Naive thymus-derived CD4-positive, alpha-beta T cell (primary cell): ENCODE data around the gene TEKT2. TPM values are rescaled to one million over a fixed set of nuclear protein-coding genes. Genes with fewer than 3 reads are reported as not detected.

Experiments
- ATAC-seq: fragments of 150-1000 bp; cut with Tn5 transposase; 2 replicates; pipeline ENCODE4 v1.10.0; 2021; ENCODE audit warnings: mild to moderate bottlenecking, moderate library complexity
- CTCF ChIA-PET: fragments of 350-600 bp; sonication (Branson Sonifier 250); formaldehyde crosslinking; loops from one replicate; lab custom pipeline; 2021; ENCODE audit warnings: antibody characterized with exemption; lab: Charles Lee
- POLR2A ChIA-PET: fragments of 350-600 bp; sonication (Branson Sonifier 250); formaldehyde crosslinking; loops from one replicate; lab custom pipeline; 2021; ENCODE audit warnings: antibody characterized with exemption, inconsistent platforms; lab: Charles Lee
- DNase-seq, 9 donors: peaks; one replicate each; pipeline versions ENCODE4 v3.0.0 to v3.0.0-alpha.2; 2020 to 2022; ENCODE audit warnings: mixed read lengths in 1 of 9
- H3K27ac ChIP-seq: one replicate; pipeline ENCODE4 v1.7.0; 2013; ENCODE audit warnings: mild to moderate bottlenecking, low read depth, low read length, moderate library complexity
- H3K27me3 ChIP-seq, 2 donors: one replicate each; pipeline ENCODE4 v1.7.0; 2013; ENCODE audit warnings: low read length in 2 of 2, mild to moderate bottlenecking in 2 of 2, moderate library complexity in 2 of 2; ENCODE audit not compliant: control insufficient read depth in 2 of 2, insufficient read depth in 2 of 2
- H3K36me3 ChIP-seq, 3 experiments: 1 replicate in 2 of 3; 2 replicates in 1 of 3; pipeline ENCODE4 v1.7.0; 2013; ENCODE audit warnings: low read length in 3 of 3, mild to moderate bottlenecking in 3 of 3, moderate library complexity in 1 of 3; ENCODE audit not compliant: insufficient read depth in 3 of 3, control insufficient read depth in 2 of 3
- H3K4me1 ChIP-seq, 2 donors: one replicate each; pipeline ENCODE4 v1.7.0; 2013; ENCODE audit warnings: low read length in 2 of 2, mild to moderate bottlenecking in 2 of 2, moderate library complexity in 1 of 2; ENCODE audit not compliant: control insufficient read depth in 2 of 2, insufficient read depth in 2 of 2
- H3K4me3 ChIP-seq: 2 replicates; pipeline ENCODE4 v1.7.0; 2013; ENCODE audit warnings: mild to moderate bottlenecking, low read length
- H3K9me3 ChIP-seq, 3 experiments: 1 replicate in 2 of 3; 2 replicates in 1 of 3; pipeline ENCODE4 v1.7.0; 2013; ENCODE audit warnings: low read length in 3 of 3; ENCODE audit not compliant: control insufficient read depth in 2 of 3
- H3K27ac Mint-ChIP-seq, 9 donors: one replicate each; pipeline ENCODE4 v1.8.0; 2020 to 2022; ENCODE audit warnings: mixed read lengths in 9 of 9, mild to moderate bottlenecking in 8 of 9, moderate library complexity in 5 of 9, inconsistent platforms in 2 of 9
- H3K27me3 Mint-ChIP-seq, 5 donors: one replicate each; pipeline ENCODE4 v1.8.0; 2021 to 2022; ENCODE audit warnings: mixed read lengths in 5 of 5, mild to moderate bottlenecking in 1 of 5
- H3K36me3 Mint-ChIP-seq, 5 donors: one replicate each; pipeline ENCODE4 v1.8.0; 2020 to 2022; ENCODE audit warnings: mixed read lengths in 5 of 5, mild to moderate bottlenecking in 3 of 5, inconsistent platforms in 1 of 5
- H3K4me1 Mint-ChIP-seq, 7 donors: one replicate each; pipeline ENCODE4 v1.8.0; 2020 to 2022; ENCODE audit warnings: mixed read lengths in 7 of 7, mild to moderate bottlenecking in 3 of 7, inconsistent platforms in 1 of 7
- H3K4me3 Mint-ChIP-seq, 10 donors: one replicate each; pipeline ENCODE4 v1.8.0; 2020 to 2022; ENCODE audit warnings: mild to moderate bottlenecking in 10 of 10, mixed read lengths in 10 of 10, moderate library complexity in 6 of 10, inconsistent platforms in 2 of 10
- H3K9me3 Mint-ChIP-seq, 11 donors: one replicate each; pipeline ENCODE4 v1.8.0; 2020 to 2022; ENCODE audit warnings: mixed read lengths in 11 of 11, mild to moderate bottlenecking in 4 of 11, inconsistent platforms in 1 of 11, moderate library complexity in 1 of 11
- intact Hi-C, 2 donors: fragments of 100-400 bp; cut with micrococcal nuclease; formaldehyde crosslinking; loops; one replicate each; pipeline ENCODE4 v1.15.1; 2023
- polyA plus RNA-seq, 2 donors: library from polyadenylated mRNA; unstranded; fragments of 300-500 nt; fragmentation: Illumina TruSeq; gene quantifications; one replicate each; pipeline ENCODE4 v1.2.3, GENCODE V29; 2021
- total RNA-seq, 6 experiments: library from RNA in 5 of 6; stranded (reverse) in 5 of 6; gene quantifications; 1 replicate in 5 of 6; 2 replicates in 1 of 6; pipeline ENCODE4 v1.2.3 and lab custom pipeline; 2021 to 2026

TEKT2 gene
- total and polyA plus RNA-seq, 7 experiments from 2014 or later, result 0.71 to 0.93 TPM; not detected in 5

- Histone ChIP-seq H3K4me3 (no peak overlapping the region), H3K27ac (no peak overlapping the region), H3K9me3 (no peaks in the 10 kb centered on the region), H3K36me3 (no peaks in the 10 kb centered on the region), H3K27me3 (no peaks in the 10 kb centered on the region), H3K4me1 (peaks cover 0 to 15% of the 10 kb centered on the region in 2 donors)
- Mint-ChIP-seq H3K4me3 (no peak overlapping the region), H3K9me3 (peaks cover 0 to 2% (median 0%) of the 10 kb centered on the region in 11 donors), H3K27ac (peak overlapping the region in 3 of 9 donors; percentile 16 to 63 (median 46)), H3K4me1 (peaks cover 21 to 36% (median 30%) of the 10 kb centered on the region in 7 donors), H3K36me3 (no peaks in the 10 kb centered on the region), H3K27me3 (peaks cover 0 to 3% (median 0%) of the 10 kb centered on the region in 5 donors)
- intact Hi-C loops, result no loop called here
- ATAC-seq, result no peak
- DNase-seq, result no peak
- POLR2A ChIA-PET, result no interaction called here
- CTCF ChIA-PET, result no interaction called here
Observed at GRCh38 chr1:36112823-36113222, 28.9 kb downstream of the TEKT2 start.

GRCh38 chr1:36114371-36114770, 30.5 kb downstream of the TEKT2 start:
- intact Hi-C loops, result no loop called here
- Histone ChIP-seq H3K9me3 (no peaks in the 10 kb centered on the region), H3K4me1 (peaks cover 0 to 2% of the 10 kb centered on the region in 2 donors), H3K4me3 (no peak overlapping the region), H3K27ac (no peak overlapping the region), H3K27me3 (no peaks in the 10 kb centered on the region), H3K36me3 (no peaks in the 10 kb centered on the region)
- no peak for DNase-seq
- peaks cover 0 to 2% (median 0%) of the 10 kb centered on the region in 11 donors for H3K9me3 Mint-ChIP-seq
- H3K4me1 Mint-ChIP-seq, result peaks cover 10 to 21% (median 16%) of the 10 kb centered on the region in 7 donors
- H3K27me3 Mint-ChIP-seq, result peaks cover 0 to 3% (median 0%) of the 10 kb centered on the region in 5 donors
- no peak overlapping the region for H3K4me3 Mint-ChIP-seq
- H3K36me3 Mint-ChIP-seq, result no peaks in the 10 kb centered on the region
- ATAC-seq, result no peak
- POLR2A ChIA-PET, result no interaction called here
- H3K27ac Mint-ChIP-seq, result peak overlapping the region in 1 of 9 donors; percentile 81
- CTCF ChIA-PET, result no interaction called here

- ChIA-PET POLR2A (interaction anchor here (0.6 kb wide), 1 partner anchor 62 kb away, joined by 3 read pairs; no protein-coding TSS in a partner anchor), CTCF (interaction anchor here (0.8 kb wide), 1 partner anchor 16 kb away, joined by 3 read pairs; no protein-coding TSS in a partner anchor)
- Mint-ChIP-seq H3K4me3 (no peak overlapping the region), H3K27ac (no peak overlapping the region), H3K27me3 (peaks cover 0 to 6% (median 4%) of the 10 kb centered on the region in 5 donors), H3K36me3 (no peaks in the 10 kb centered on the region), H3K4me1 (peaks cover 7 to 15% (median 10%) of the 10 kb centered on the region in 7 donors), H3K9me3 (peaks cover 0 to 2% (median 0%) of the 10 kb centered on the region in 11 donors)
- no peak for ATAC-seq
- intact Hi-C loops, result no loop called here
- Histone ChIP-seq H3K27ac (no peak overlapping the region), H3K9me3 (no peaks in the 10 kb centered on the region), H3K4me1 (no peaks in the 10 kb centered on the region), H3K36me3 (no peaks in the 10 kb centered on the region), H3K27me3 (no peaks in the 10 kb centered on the region), H3K4me3 (no peak overlapping the region)
- no peak for DNase-seq
Observed at GRCh38 chr1:36115200-36115669, 31.3 kb downstream of the TEKT2 start.

- ChIA-PET POLR2A (no interaction called here), CTCF (interaction anchor here (0.8 to 1.6 kb wide), 2 partner anchors 16 to 19 kb away, joined by 3 read pairs; no protein-coding TSS in a partner anchor)
- Histone ChIP-seq H3K36me3 (no peaks in the 10 kb centered on the region), H3K4me3 (no peak overlapping the region), H3K4me1 (no peaks in the 10 kb centered on the region), H3K27ac (no peak overlapping the region), H3K27me3 (no peaks in the 10 kb centered on the region), H3K9me3 (no peaks in the 10 kb centered on the region)
- Mint-ChIP-seq H3K4me3 (no peak overlapping the region), H3K27ac (no peak overlapping the region), H3K9me3 (peaks cover 0 to 2% (median 0%) of the 10 kb centered on the region in 11 donors), H3K27me3 (peaks cover 0 to 6% (median 4%) of the 10 kb centered on the region in 5 donors), H3K4me1 (peaks cover 5 to 13% (median 8%) of the 10 kb centered on the region in 7 donors), H3K36me3 (no peaks in the 10 kb centered on the region)
- DNase-seq, result no peak
- intact Hi-C loops, result no loop called here
- peak; percentile 52 for ATAC-seq
Observed at GRCh38 chr1:36115931-36116330, 32.0 kb downstream of the TEKT2 start.

GRCh38 chr1:36116901-36117300, 33.0 kb downstream of the TEKT2 start:
- H3K4me1 ChIP-seq, result no peaks in the 10 kb centered on the region
- DNase-seq (no peak), ATAC-seq (no peak)
- peaks cover 0 to 1% of the 10 kb centered on the region in 2 donors for H3K27me3 ChIP-seq
- intact Hi-C loops, result no loop called here
- ChIA-PET POLR2A (no interaction called here), CTCF (interaction anchor here (1.6 kb wide), 1 partner anchor 18 kb away, joined by 3 read pairs; no protein-coding TSS in a partner anchor)
- H3K27ac ChIP-seq, result no peak overlapping the region
- H3K4me3 Mint-ChIP-seq, result no peak overlapping the region
- H3K9me3 Mint-ChIP-seq, result peaks cover 0 to 2% (median 0%) of the 10 kb centered on the region in 11 donors
- no peak overlapping the region for H3K27ac Mint-ChIP-seq
- no peak overlapping the region for H3K4me3 ChIP-seq
- H3K36me3 ChIP-seq, result no peaks in the 10 kb centered on the region
- H3K36me3 Mint-ChIP-seq, result no peaks in the 10 kb centered on the region
- H3K9me3 ChIP-seq, result no peaks in the 10 kb centered on the region
- H3K4me1 Mint-ChIP-seq, result peaks cover 0 to 7% (median 0%) of the 10 kb centered on the region in 7 donors
- H3K27me3 Mint-ChIP-seq, result peaks cover 3 to 9% (median 7%) of the 10 kb centered on the region in 5 donors

- Histone ChIP-seq H3K36me3 (no peaks in the 10 kb centered on the region), H3K27ac (no peak overlapping the region), H3K27me3 (peaks cover 0 to 8% of the 10 kb centered on the region in 2 donors), H3K4me3 (no peak overlapping the region), H3K4me1 (peaks cover 0 to 8% of the 10 kb centered on the region in 2 donors), H3K9me3 (no peaks in the 10 kb centered on the region)
- Mint-ChIP-seq H3K9me3 (peaks cover 0 to 3% (median 0%) of the 10 kb centered on the region in 11 donors), H3K27me3 (peaks cover 20 to 26% (median 23%) of the 10 kb centered on the region in 5 donors), H3K27ac (no peak overlapping the region), H3K4me1 (peaks cover 5 to 14% (median 7%) of the 10 kb centered on the region in 7 donors), H3K4me3 (no peak overlapping the region), H3K36me3 (no peaks in the 10 kb centered on the region)
- ChIA-PET POLR2A (interaction anchor here (1.1 to 1.5 kb wide), 3 partner anchors 8 to 10 kb away, joined by 3 to 4 read pairs (median 3); no protein-coding TSS in a partner anchor), CTCF (interaction anchor here (0.6 kb wide), 1 partner anchor 78 kb away, joined by 3 read pairs; no protein-coding TSS in a partner anchor)
- no peak for ATAC-seq
- DNase-seq, result no peak
- intact Hi-C loops, result no loop called here
Observed at GRCh38 chr1:36118447-36119204, 34.7 kb downstream of the TEKT2 start.
